ENCODE data around the gene TRPT1.
"Not testable (repeated sequence)": the region's sequence is repeated elsewhere in the genome, so short reads cannot be mapped to it uniquely, and the experiment has no call there.

Gene TRPT1

DNA sequence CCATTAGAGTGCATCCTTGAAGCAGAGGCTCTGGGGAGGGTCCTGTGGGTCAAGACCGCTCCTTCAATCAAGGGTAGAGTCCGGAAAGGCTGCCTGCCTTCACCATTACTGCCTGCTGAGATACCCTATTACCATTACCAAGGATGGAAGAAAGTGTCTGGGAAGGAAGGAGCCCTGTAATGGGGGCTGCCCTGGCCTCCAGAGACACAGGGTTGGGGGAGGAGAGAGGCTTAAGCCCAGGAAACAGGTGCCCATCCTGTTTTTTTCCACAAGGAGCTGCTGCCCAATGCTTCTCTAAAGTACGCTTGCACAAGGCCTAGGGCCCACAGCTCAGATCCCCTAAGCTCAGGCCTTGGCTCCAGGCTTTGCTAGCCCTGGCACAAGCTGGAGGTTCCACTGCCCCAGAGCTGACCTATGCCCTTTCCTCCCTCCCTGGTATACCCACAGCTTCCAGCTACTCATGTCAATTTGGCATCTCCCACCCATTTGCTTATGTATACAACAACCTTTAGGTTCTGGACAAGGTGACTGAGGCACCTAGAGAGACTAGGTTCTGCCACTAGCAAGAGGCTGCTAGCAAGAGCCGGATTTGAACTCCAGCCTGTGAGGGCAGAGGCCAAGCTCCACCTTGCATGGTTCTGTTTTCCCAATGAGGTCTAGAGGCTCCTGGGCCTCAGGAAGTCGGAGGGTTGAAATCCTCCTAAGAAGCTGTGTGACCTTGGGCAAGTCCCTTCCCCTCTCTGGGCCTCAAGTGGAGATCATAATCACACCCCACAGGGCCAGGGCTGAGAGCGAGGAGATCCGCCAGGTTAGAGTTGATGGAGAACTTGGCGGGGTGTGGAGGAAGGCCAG lies 23.8 kb upstream of the TRPT1 start:
- H3K36me3 ChIP-seq (ENCODE audit: control insufficient read depth, insufficient read depth, low read length), result peaks cover 9% of the 10 kb centered on the region
- no peak overlapping the region for H3K4me3 ChIP-seq (ENCODE audit: low read length)
- H3K9me3 ChIP-seq (ENCODE audit: control insufficient read depth, insufficient read depth, low read length), result no peaks in the 10 kb centered on the region
- peak overlapping the region; percentile 36 for H3K27ac ChIP-seq (ENCODE audit: low read length)
- DNase-seq (ENCODE audit: low read depth, low spot score), result no peak
- H3K4me1 ChIP-seq (ENCODE audit: control insufficient read depth, insufficient read depth, low read length), result peaks cover 20% of the 10 kb centered on the region
- WGBS (ENCODE audit: insufficient coverage, insufficient read length), result no CpG with 5 or more reads among the region's 8 CpGs
- no peaks in the 10 kb centered on the region for H3K27me3 ChIP-seq (ENCODE audit: control insufficient read depth, insufficient read depth, low read length)

DNA sequence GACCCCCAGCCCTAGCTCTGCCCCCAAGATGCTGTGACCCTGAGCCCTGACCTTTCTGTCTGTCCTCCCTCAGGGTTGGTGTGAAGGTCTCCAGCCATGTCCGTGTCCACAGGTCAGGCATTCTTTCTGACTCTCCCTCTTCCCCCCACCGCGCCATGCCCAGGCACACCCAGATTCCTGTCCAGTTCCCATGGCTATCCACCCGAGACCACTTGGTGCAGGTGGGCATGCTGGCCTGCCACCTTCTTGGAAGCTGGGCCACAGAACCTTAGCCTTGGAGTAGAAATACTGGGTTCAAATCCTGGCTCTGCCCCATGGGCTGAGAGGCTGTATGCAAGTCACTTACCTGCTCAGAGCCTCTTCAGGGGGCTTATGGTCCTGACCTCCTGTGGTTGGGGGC lies 23.1 kb upstream of the TRPT1 start:
- H3K4me1 ChIP-seq (ENCODE audit: control insufficient read depth, insufficient read depth, low read length), result peaks cover 20% of the 10 kb centered on the region
- no CpG with 5 or more reads among the region's 4 CpGs for WGBS (ENCODE audit: insufficient coverage, insufficient read length)

DNA sequence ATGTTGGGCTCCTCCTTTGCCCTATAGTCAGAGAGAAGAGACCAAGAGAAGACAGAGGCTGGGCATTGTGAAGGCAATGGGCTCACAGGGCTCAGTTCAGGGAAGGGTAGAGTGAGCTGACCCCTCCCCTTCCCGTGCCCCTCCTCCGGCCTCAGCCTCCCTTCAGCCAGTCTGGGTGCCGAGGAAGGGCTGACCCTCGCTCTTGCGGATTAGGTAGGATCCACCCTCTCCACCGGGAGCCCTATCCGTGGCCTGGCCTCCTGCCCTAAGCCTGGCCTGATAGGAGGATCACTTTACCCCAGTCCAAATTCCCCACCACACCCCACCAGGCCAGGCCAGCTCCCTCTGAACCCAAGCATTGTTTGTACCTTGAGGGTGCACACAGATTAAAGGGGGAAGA lies 22.6 kb upstream of the TRPT1 start:
- no peaks in the 10 kb centered on the region for H3K9me3 ChIP-seq (ENCODE audit: control insufficient read depth, insufficient read depth, low read length)
- DNase-seq (ENCODE audit: low read depth, low spot score), result no peak
- no peak overlapping the region for H3K4me3 ChIP-seq (ENCODE audit: low read length)
- peaks cover 7% of the 10 kb centered on the region; the same call in 1 of the 2 replicates for H3K36me3 ChIP-seq (ENCODE audit: control insufficient read depth, insufficient read depth, low read length)
- H3K4me1 ChIP-seq (ENCODE audit: control insufficient read depth, insufficient read depth, low read length), result peaks cover 20% of the 10 kb centered on the region
- no CpG with 5 or more reads among the region's 7 CpGs for WGBS (ENCODE audit: insufficient coverage, insufficient read length)
- H3K27me3 ChIP-seq (ENCODE audit: control insufficient read depth, insufficient read depth, low read length), result no peaks in the 10 kb centered on the region
- H3K27ac ChIP-seq (ENCODE audit: low read length), result no peak overlapping the region

More for the DNA sequence above, 23.1 kb upstream of the TRPT1 start:
- Histone ChIP-seq H3K9me3 (ENCODE audit: control insufficient read depth, insufficient read depth, low read length) (no peaks in the 10 kb centered on the region), H3K27me3 (ENCODE audit: control insufficient read depth, insufficient read depth, low read length) (no peaks in the 10 kb centered on the region), H3K4me3 (ENCODE audit: low read length) (no peak overlapping the region), H3K36me3 (ENCODE audit: control insufficient read depth, insufficient read depth, low read length) (peaks cover 4% of the 10 kb centered on the region; the same call in 1 of the 2 replicates), H3K27ac (ENCODE audit: low read length) (peak overlapping the region; percentile 36)
- DNase-seq (ENCODE audit: low read depth, low spot score), result no peak

DNA sequence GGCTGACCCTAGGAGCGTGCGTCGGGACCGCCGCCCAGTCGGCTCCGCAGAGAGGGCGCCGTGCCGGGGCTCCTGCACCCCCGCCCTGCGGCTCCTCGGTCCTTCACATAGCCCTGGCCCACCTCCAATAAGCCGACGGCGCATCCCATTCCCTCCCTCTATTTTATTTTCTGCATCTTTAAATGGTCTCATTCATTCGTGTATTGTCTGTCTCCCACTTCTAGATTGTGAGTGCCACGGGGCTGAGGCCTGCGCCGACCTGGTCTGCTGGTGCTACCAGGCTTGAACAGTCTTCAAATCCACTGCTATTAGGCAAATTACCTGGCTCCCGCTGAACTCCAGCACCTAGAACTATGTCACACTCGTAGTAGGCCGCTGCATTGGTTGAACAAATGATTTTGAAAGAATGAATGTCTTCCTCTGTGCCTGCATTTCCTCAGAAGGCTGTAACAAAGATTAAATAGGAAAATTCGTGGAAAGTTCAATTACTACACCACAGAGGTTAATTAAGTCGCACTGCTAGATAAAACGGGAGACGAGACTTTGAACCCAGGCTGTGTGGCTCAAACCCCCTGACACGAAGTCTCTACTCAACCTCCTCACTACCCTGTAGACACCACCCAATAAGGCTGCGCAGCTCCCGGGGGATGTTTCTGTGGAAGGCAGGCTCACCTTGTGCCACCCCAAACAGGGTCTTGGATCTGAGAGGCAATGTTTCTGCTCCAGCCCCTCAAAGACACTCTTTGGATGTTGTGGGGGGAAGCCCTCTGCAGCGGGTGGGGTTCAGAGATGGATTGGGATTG lies 21.9 kb upstream of the TRPT1 start:
- peak overlapping the region; percentile 87; the same call in 1 of the 2 replicates for H3K4me3 ChIP-seq (ENCODE audit: low read length)
- no peaks in the 10 kb centered on the region for H3K27me3 ChIP-seq (ENCODE audit: control insufficient read depth, insufficient read depth, low read length)
- no peak overlapping the region for H3K27ac ChIP-seq (ENCODE audit: low read length)
- no peak for DNase-seq (ENCODE audit: low read depth, low spot score)
- H3K9me3 ChIP-seq (ENCODE audit: control insufficient read depth, insufficient read depth, low read length), result no peaks in the 10 kb centered on the region
- H3K4me1 ChIP-seq (ENCODE audit: control insufficient read depth, insufficient read depth, low read length), result peaks cover 20% of the 10 kb centered on the region
- WGBS (ENCODE audit: insufficient coverage, insufficient read length), result no CpG with 5 or more reads among the region's 31 CpGs
- H3K36me3 ChIP-seq (ENCODE audit: control insufficient read depth, insufficient read depth, low read length), result peaks cover 11% of the 10 kb centered on the region; the same call in 1 of the 2 replicates

DNA sequence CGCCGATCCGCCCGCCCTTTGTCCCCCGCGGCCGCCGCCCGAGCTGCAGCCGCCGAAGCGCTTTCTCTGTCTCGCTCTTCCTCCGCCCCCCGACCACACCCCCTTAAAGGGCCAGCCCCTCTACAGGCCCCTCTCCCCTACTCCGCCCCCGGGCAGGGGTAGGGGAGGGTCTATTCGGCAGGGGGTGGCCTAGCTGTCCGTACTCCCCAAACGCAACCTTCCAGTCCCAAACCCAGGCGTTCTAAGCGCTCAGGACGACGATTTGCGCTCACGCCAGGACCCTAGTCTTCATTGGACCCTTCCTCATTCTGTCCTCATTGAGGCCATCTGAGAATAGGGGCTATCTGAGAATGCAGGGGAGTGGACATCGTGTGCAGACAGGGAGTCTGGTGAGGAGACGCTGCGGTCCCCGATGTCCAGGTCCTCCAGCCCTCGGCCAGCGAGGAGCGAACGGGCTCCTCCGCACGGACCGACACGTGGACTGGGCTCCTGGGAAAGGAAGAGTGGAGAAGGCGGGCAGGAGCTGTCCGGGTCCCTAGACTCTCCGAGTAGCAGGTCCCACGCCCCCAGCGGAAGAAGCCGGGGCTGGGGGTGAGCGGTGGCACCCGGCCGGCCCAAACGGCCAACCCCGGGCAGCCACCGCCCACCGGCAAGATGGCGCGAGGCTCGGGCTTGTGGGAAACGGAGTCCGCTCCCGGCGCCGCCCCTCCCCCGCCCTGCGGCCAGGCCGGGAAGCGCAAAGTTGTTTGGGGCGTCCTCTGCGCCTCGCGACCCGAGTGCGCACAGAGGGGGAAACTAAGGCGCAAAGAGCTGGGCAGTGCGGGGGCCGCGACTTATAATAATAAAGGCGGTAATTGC lies 21.1 kb upstream of the TRPT1 start, which contains the start of gene PPP1R14B:
Gene PPP1R14B (minus strand): TSS at position 73 of the 858 bp plus-strand sequence. CDS start 270 bp downstream, outside the sequence.
- H3K36me3 ChIP-seq (ENCODE audit: control insufficient read depth, insufficient read depth, low read length), result peaks cover 11% of the 10 kb centered on the region; the same call in 1 of the 2 replicates
- H3K9me3 ChIP-seq (ENCODE audit: control insufficient read depth, insufficient read depth, low read length), result no peaks in the 10 kb centered on the region
- H3K4me3 ChIP-seq (ENCODE audit: low read length), result peak within 1 kb of the TSS; percentile 87
- DNase-seq (ENCODE audit: low read depth, low spot score), result no peak
- WGBS (ENCODE audit: insufficient coverage, insufficient read length), result no CpG with 5 or more reads among the region's 74 CpGs
- H3K27ac ChIP-seq (ENCODE audit: low read length), result no peak within 1 kb of the TSS
- H3K27me3 ChIP-seq (ENCODE audit: control insufficient read depth, insufficient read depth, low read length), result no peaks in the 10 kb centered on the region
- H3K4me1 ChIP-seq (ENCODE audit: control insufficient read depth, insufficient read depth, low read length), result peaks cover 16% of the 10 kb centered on the region

DNA sequence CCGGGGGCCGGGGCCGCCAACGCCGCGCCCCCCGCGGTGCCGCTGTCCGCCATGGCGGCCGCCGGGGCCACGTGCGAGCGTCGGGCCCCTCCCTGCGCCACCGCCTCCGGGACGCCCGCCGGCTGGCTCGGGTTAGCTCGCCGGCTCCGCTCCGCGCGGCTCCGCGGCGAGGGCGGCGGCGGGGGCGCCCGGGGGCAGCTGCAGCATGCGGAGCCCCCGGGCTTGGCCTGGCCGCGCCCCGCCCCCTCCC lies 20.6 kb upstream of the TRPT1 start:
- not testable (repeated sequence) for H3K9me3 ChIP-seq (ENCODE audit: control insufficient read depth, insufficient read depth, low read length); H3K27me3 ChIP-seq (ENCODE audit: control insufficient read depth, insufficient read depth, low read length); H3K27ac ChIP-seq (ENCODE audit: low read length); DNase-seq (ENCODE audit: low read depth, low spot score)
- Histone ChIP-seq H3K4me3 (ENCODE audit: low read length) (peak overlapping the region; percentile 87; the same call in 1 of the 2 replicates), H3K36me3 (ENCODE audit: control insufficient read depth, insufficient read depth, low read length) (peaks cover 11% of the 10 kb centered on the region; the same call in 1 of the 2 replicates), H3K4me1 (ENCODE audit: control insufficient read depth, insufficient read depth, low read length) (peaks cover 16% of the 10 kb centered on the region)
- no CpG with 5 or more reads among the region's 43 CpGs for WGBS (ENCODE audit: insufficient coverage, insufficient read length)

DNA sequence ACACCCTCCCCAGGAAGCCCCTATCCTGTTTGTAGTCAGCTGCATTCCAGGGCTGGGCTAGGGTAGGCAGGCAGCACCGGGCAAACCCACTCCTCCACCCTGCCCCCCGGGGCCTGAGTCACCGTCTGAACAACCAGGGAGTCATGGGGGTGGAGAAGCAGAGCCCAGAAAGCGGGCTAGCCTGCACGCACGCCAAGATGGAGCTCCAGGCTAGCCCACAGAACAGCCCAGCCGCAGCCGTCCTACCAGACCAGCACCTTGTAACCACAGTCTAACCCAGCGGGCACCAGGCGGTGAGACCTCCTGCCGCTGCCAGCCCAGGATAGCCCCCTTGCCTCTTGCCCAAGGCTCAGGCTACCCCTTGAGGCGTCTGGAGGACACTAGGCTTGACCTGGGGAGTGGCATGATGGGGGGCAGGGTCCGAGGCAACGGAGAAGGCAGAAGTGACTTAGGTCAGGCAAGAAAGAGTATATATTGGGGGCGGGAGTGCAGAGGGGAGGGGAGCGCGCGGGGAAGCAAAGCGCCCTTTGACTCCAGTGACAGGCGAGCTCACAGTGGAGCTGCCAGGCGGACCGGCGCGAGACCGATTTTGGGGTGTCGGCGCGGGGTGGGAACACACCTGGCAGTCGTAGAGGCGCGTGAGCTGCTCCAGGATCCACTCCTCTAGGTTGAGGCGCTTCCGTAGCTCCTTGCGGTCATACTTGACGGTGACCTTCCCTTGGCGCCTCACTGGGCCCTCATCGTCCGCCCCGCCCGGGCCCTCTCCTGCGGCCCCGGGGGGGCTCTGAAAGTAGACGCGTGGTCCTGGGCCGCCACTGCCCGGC lies 20.0 kb upstream of the TRPT1 start:
- Histone ChIP-seq H3K4me1 (ENCODE audit: control insufficient read depth, insufficient read depth, low read length) (peaks cover 16% of the 10 kb centered on the region), H3K27me3 (ENCODE audit: control insufficient read depth, insufficient read depth, low read length) (no peaks in the 10 kb centered on the region), H3K27ac (ENCODE audit: low read length) (no peak overlapping the region), H3K4me3 (ENCODE audit: low read length) (peak overlapping the region; percentile 87), H3K36me3 (ENCODE audit: control insufficient read depth, insufficient read depth, low read length) (peaks cover 11% of the 10 kb centered on the region; the same call in 1 of the 2 replicates), H3K9me3 (ENCODE audit: control insufficient read depth, insufficient read depth, low read length) (no peaks in the 10 kb centered on the region)
- WGBS (ENCODE audit: insufficient coverage, insufficient read length), result no CpG with 5 or more reads among the region's 46 CpGs
- no peak for DNase-seq (ENCODE audit: low read depth, low spot score)

DNA sequence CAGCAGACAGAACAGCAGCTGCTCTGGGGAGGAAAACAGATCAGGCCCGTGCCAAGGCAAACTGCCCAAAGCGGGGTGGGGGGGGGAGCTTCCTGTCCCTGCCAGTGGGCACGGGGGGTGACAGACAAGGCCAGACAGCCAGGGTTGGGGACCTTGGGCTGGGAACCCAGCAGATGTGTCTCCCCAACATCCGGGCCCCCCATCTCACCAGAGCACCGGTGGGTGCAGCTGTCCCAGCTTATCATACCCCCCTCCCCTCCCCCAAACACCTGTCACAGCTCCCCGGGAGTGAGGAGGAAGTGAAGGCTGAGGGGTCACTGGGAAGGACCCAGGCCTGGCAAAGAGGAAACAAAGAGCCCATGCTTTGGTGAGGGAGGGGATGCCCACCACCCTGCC lies 19.4 kb upstream of the TRPT1 start:
- peak overlapping the region; percentile 87 for H3K4me3 ChIP-seq (ENCODE audit: low read length)
- H3K4me1 ChIP-seq (ENCODE audit: control insufficient read depth, insufficient read depth, low read length), result peaks cover 18% of the 10 kb centered on the region
- H3K9me3 ChIP-seq (ENCODE audit: control insufficient read depth, insufficient read depth, low read length), result no peaks in the 10 kb centered on the region
- no peaks in the 10 kb centered on the region for H3K27me3 ChIP-seq (ENCODE audit: control insufficient read depth, insufficient read depth, low read length)
- no CpG with 5 or more reads among the region's 6 CpGs for WGBS (ENCODE audit: insufficient coverage, insufficient read length)
- no peak for DNase-seq (ENCODE audit: low read depth, low spot score)
- peaks cover 11% of the 10 kb centered on the region; the same call in 1 of the 2 replicates for H3K36me3 ChIP-seq (ENCODE audit: control insufficient read depth, insufficient read depth, low read length)
- no peak overlapping the region for H3K27ac ChIP-seq (ENCODE audit: low read length)

DNA sequence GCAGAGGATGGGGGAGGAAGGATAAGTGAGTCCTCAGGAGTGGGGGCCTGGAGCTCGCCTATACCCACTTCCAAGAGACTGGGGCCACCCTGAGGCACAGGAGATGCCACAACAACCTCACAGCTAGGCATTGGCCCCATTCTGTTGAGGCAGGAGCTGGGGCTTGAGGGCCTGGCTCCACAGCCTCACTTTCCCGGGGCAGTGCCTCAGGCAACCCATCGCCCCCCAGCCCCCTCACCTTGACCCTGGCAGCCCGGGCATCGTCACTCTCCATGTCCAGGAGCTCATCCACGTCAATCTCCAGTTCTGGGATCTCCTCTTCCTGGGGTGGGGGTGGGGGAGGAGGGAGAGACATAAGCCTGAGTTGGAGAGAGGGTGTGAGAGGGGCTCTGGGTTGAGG lies 19.0 kb upstream of the TRPT1 start:
- H3K36me3 ChIP-seq (ENCODE audit: control insufficient read depth, insufficient read depth, low read length), result peaks cover 11% of the 10 kb centered on the region; the same call in 1 of the 2 replicates
- WGBS (ENCODE audit: insufficient coverage, insufficient read length), result no CpG with 5 or more reads among the region's 6 CpGs
- H3K27me3 ChIP-seq (ENCODE audit: control insufficient read depth, insufficient read depth, low read length), result no peaks in the 10 kb centered on the region
- peaks cover 18% of the 10 kb centered on the region for H3K4me1 ChIP-seq (ENCODE audit: control insufficient read depth, insufficient read depth, low read length)
- no peak overlapping the region for H3K27ac ChIP-seq (ENCODE audit: low read length)
- H3K4me3 ChIP-seq (ENCODE audit: low read length), result peak overlapping the region; percentile 87; the same call in 1 of the 2 replicates
- H3K9me3 ChIP-seq (ENCODE audit: control insufficient read depth, insufficient read depth, low read length), result no peaks in the 10 kb centered on the region
- DNase-seq (ENCODE audit: low read depth, low spot score), result no peak
